KOPT-K1 (cell line): ENCODE measurements around the gene UBE3C.
"Not testable (repeated sequence)": the region's sequence is repeated elsewhere in the genome, so short reads cannot be mapped to it uniquely, and the experiment has no call there.

Experiments
- H3K27ac ChIP-seq: fragments of 200-600 bp; sonication (generic); 2 replicates; pipeline ENCODE4 v1.5.1; 2016; ENCODE audit warnings: antibody characterized with exemption, mild to moderate bottlenecking, low read depth, low read length; ENCODE audit not compliant: poor library complexity, severe bottlenecking
- H3K36me3 ChIP-seq: fragments of 200-600 bp; sonication (generic); 2 replicates; pipeline ENCODE4 v1.5.1; 2017; ENCODE audit warnings: antibody characterized with exemption, mild to moderate bottlenecking, low read length, moderate library complexity; ENCODE audit not compliant: insufficient read depth
- H3K9me3 ChIP-seq: fragments of 200-600 bp; sonication (generic); 2 replicates; pipeline ENCODE4 v1.5.1; 2017; ENCODE audit warnings: antibody characterized with exemption, low read length, mild to moderate bottlenecking; ENCODE audit not compliant: insufficient read depth, poor library complexity, severe bottlenecking

The UBE3C gene

GRCh38 chr7:157222687-157223086 lies 84.0 kb downstream of the UBE3C start:
- Histone ChIP-seq H3K36me3 (peaks cover 96% of the 10 kb centered on the region), H3K9me3 (no peaks in the 10 kb centered on the region), H3K27ac (no peak overlapping the region)

GRCh38 chr7:157224627-157225026 lies 85.9 kb downstream of the UBE3C start:
- H3K9me3 ChIP-seq: no peaks in the 10 kb centered on the region
- H3K36me3 ChIP-seq: peaks cover 96% of the 10 kb centered on the region
- no peak overlapping the region for H3K27ac ChIP-seq

- Histone ChIP-seq H3K9me3 (no peaks in the 10 kb centered on the region), H3K36me3 (peaks cover 94% of the 10 kb centered on the region), H3K27ac (no peak overlapping the region)
Measured at GRCh38 chr7:157228864-157229422, 90.2 kb downstream of the UBE3C start.

DNA sequence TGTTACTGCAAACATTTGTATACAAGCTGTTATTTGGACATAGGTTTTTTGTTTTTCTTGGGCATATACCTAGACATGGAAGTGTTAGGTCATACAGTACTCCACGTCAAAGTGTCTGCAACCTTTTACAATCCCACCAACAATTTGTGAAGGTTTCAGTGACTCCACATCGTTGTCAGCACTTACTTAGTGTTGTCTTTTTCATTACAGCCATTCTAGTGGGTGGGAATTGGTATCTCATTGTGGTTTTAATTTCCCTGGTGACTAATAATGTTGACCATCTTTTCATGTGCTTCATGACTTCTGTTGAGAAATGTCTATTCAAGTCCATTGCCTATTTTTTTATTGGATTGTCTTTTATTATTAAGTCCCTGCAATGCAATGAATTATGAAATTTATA lies 95.0 kb downstream of the UBE3C start:
- peaks cover 96% of the 10 kb centered on the region for H3K36me3 ChIP-seq
- no peak overlapping the region for H3K27ac ChIP-seq
- H3K9me3 ChIP-seq: no peaks in the 10 kb centered on the region

GRCh38 chr7:157234271-157234670 lies 95.5 kb downstream of the UBE3C start:
- Histone ChIP-seq H3K36me3 (peaks cover 96% of the 10 kb centered on the region), H3K27ac (no peak overlapping the region)

DNA sequence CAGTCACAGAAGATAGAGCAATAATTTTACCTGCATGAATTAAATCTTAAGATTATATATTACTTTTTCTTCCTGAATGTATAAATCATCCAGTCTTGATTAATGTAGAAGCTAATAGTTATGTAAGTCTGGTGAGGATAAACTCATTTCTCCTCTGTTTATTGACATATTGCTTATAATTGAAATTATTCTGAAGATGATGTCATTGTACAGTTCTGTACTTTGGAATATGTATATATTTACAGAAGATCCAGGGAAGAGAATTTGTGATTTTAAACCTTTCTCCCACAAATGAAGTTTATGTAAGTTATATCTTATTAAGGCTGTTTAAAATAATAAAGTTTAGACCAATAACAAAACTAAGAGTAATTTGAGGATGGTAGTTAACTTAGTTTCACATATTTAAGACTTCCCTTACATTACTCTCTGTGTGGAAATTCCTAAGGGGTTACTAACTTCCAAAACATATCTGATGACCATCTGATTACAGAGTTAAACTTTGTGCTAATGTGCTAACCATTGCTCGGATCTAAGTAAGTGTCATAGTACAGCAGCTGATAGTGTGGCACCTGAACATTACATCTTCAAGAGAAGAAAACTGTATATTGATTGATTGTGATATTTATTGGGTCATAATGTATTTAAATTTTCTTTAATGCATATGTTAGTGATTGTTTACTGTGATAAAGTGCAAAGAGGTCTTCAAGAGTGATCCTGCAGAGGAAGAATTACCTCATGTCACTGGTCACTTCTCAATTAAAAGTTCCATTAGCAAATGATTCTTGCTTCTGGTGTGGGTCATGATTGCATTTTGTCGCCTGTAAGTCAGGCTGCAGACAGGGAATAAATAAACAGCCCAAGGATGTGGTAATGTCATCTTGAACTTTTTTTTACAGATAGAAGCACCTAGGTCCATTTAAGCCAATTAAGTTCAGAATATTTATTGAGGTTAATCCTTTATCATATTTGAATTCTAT lies 96.9 kb downstream of the UBE3C start:
- Histone ChIP-seq H3K9me3 (no peaks in the 10 kb centered on the region), H3K36me3 (peaks cover 96% of the 10 kb centered on the region), H3K27ac (no peak overlapping the region)

More at GRCh38 chr7:157234271-157234670, 95.5 kb downstream of the UBE3C start:
- H3K9me3 ChIP-seq: no peaks in the 10 kb centered on the region

GRCh38 chr7:157238087-157238486 lies 99.4 kb downstream of the UBE3C start:
- Histone ChIP-seq H3K27ac (no peak overlapping the region), H3K36me3 (peaks cover 90% of the 10 kb centered on the region), H3K9me3 (no peaks in the 10 kb centered on the region)

DNA sequence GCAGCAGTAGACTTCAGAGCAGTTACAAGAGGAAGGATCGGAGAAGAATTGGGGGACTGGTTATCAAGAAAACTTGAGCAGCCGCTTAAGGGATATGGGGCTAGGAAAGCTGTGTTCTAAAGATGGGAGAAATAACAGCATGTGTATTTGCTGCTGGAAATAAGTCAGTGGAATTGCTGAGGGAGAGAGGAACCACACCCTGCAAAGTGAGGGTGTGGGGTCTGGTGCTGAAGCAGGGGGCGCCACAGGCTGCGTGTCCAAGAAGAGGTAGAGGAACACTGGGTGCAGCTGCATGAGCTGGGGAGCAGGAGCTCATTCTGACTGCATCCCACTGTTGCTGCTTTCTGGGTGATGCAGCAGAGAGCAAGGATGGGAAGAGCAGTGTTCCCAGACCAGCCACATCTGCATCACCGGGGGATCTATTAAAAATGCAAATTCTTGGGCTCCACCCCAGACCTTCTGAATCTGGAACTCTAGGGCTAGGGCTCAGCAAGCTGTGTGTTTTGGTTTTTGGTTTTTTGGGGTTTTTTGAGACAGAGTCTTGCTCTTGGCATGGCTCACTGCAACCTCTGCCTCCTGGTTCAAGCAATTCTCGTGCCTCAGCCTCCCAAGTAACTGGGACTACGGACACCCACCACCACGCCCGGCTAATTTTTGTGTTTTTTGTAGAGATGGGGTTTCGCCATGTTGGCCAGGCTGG lies 101.0 kb downstream of the UBE3C start:
- Histone ChIP-seq H3K27ac (no peak overlapping the region), H3K36me3 (peaks cover 82% of the 10 kb centered on the region), H3K9me3 (no peaks in the 10 kb centered on the region)

DNA sequence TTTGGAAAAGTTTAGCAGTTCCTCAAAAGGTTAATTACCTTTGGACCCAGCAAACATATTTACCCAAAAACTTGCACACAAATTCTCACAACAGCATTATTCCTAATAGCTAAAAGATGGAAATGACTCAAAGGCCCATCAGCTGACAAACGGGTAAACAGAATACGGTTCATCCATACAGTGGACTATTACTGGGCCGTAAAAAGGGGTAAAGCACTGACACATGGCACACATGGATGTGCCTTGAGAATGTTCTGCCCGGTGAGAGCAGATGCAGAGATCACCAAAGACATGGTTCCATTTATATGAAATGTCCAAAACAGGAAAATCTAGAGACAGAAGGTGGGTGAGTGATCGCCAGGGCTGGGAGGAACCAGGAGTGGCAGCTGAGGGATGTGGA lies 102.9 kb downstream of the UBE3C start:
- Histone ChIP-seq H3K27ac (no peak overlapping the region), H3K9me3 (no peaks in the 10 kb centered on the region), H3K36me3 (peaks cover 80% of the 10 kb centered on the region)

- peaks cover 80% of the 10 kb centered on the region for H3K36me3 ChIP-seq
- no peaks in the 10 kb centered on the region for H3K9me3 ChIP-seq
- H3K27ac ChIP-seq: no peak overlapping the region
Measured at GRCh38 chr7:157244516-157245294, 106.0 kb downstream of the UBE3C start.

GRCh38 chr7:157246052-157246451 lies 107.3 kb downstream of the UBE3C start:
- Histone ChIP-seq H3K36me3 (peaks cover 83% of the 10 kb centered on the region), H3K27ac (no peak overlapping the region), H3K9me3 (no peaks in the 10 kb centered on the region)

DNA sequence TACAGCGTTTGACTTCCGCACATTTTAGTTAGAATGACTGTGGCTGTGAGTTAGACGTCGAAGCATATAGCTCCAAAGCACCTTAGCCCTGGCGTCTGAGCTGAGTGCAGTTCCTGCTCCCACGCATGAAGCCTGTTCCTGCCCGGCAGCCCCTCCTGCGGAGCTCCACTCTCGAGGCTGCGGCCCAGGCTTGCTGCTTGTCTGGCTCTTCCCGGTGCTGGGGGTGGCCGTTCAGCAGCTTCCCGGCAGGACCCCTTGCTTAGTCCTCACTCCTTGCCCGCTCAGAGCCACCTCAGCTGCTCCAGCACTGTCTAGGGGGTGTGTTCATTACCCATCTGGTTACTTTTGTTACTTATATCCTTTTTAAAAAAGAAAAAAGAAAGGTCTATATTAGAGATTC lies 109.9 kb downstream of the UBE3C start:
- no peak overlapping the region for H3K27ac ChIP-seq
- no peaks in the 10 kb centered on the region for H3K9me3 ChIP-seq
- H3K36me3 ChIP-seq: peaks cover 89% of the 10 kb centered on the region

- no peaks in the 10 kb centered on the region for H3K9me3 ChIP-seq
- H3K36me3 ChIP-seq: peaks cover 98% of the 10 kb centered on the region
- H3K27ac ChIP-seq: no peak overlapping the region
Measured at GRCh38 chr7:157250605-157251228, 112.0 kb downstream of the UBE3C start.

DNA sequence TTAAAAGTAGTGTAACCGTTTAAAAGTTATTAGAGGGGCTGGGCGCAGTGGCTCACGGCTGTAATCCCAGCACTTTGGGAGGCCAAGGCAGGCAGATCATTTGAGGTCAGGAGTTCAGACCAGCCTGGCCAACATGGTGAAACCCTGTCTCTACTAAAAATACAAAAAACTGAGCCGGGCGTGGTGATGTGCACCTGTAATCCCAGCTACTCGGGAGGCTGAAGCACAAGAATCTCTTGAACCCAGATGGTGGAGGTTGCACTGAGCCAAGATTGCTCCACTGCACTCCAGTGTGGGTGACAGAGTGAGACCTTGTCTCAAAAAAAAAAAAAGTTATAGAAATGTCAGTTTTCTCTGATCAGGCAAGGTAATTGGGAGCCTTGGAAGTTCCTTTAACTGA lies 113.1 kb downstream of the UBE3C start:
- H3K9me3 ChIP-seq, H3K27ac ChIP-seq: not testable (repeated sequence)
- H3K36me3 ChIP-seq: peaks cover 98% of the 10 kb centered on the region
